Lower lobe of right lung (tissue), 2 donors: ENCODE results near the gene RSPH1. TPM values are rescaled to one million over a fixed set of nuclear protein-coding genes. Genes with fewer than 3 reads are reported as not detected.

Source experiments
- ATAC-seq, 2 donors: fragments of 200-7000 bp; cut with Tn5 transposase; one replicate each; pipeline ENCODE4 v1.9.1; 2020 to 2022; ENCODE audit warnings: mild to moderate bottlenecking in 2 of 2, moderate library complexity in 2 of 2
- DNase-seq: peaks from one replicate; pipeline ENCODE4 v3.0.0-alpha.2; 2020
- H3K27ac ChIP-seq: fragments of 200-600 bp; one replicate; pipeline ENCODE4 v1.8.0; 2022
- H3K27me3 ChIP-seq: fragments of 200-600 bp; one replicate; pipeline ENCODE4 v1.8.0; 2022; ENCODE audit warnings: low read depth
- H3K36me3 ChIP-seq: fragments of 200-600 bp; one replicate; pipeline ENCODE4 v1.8.0; 2022; ENCODE audit warnings: mild to moderate bottlenecking
- H3K4me1 ChIP-seq: fragments of 200-600 bp; one replicate; pipeline ENCODE4 v1.8.0; 2022
- H3K4me3 ChIP-seq: fragments of 200-600 bp; one replicate; pipeline ENCODE4 v1.8.0; 2022; ENCODE audit warnings: mild to moderate bottlenecking
- H3K9me3 ChIP-seq: fragments of 200-600 bp; one replicate; pipeline ENCODE4 v1.8.0; 2022
- intact Hi-C: fragments of 100-400 bp; cut with DNase I; formaldehyde crosslinking; loops from one replicate; pipeline ENCODE4 v1.11.0; 2022
- total RNA-seq: library from RNA; stranded (reverse); fragmentation: NEBNext Ultra II Directional; extraction: Animal tissue kit (Norgen Biotek cat#: 25700); gene quantifications from one replicate; pipeline ENCODE4 v1.2.1, GENCODE V29; 2021
- TF ChIP-seq, protein P1 (sequence below): fragments of 200-600 bp; IDR thresholded peaks from one replicate; pipeline ENCODE4 v1.8.0; 2022; ENCODE audit warnings: antibody characterized with exemption, mild to moderate bottlenecking
- donor health status: DM: no; HTN: yes; CAD: no; lungs with severe emphysema.

Gene RSPH1
- total RNA-seq, 1 donor from 2014 or later: 18.1 TPM

DNA sequence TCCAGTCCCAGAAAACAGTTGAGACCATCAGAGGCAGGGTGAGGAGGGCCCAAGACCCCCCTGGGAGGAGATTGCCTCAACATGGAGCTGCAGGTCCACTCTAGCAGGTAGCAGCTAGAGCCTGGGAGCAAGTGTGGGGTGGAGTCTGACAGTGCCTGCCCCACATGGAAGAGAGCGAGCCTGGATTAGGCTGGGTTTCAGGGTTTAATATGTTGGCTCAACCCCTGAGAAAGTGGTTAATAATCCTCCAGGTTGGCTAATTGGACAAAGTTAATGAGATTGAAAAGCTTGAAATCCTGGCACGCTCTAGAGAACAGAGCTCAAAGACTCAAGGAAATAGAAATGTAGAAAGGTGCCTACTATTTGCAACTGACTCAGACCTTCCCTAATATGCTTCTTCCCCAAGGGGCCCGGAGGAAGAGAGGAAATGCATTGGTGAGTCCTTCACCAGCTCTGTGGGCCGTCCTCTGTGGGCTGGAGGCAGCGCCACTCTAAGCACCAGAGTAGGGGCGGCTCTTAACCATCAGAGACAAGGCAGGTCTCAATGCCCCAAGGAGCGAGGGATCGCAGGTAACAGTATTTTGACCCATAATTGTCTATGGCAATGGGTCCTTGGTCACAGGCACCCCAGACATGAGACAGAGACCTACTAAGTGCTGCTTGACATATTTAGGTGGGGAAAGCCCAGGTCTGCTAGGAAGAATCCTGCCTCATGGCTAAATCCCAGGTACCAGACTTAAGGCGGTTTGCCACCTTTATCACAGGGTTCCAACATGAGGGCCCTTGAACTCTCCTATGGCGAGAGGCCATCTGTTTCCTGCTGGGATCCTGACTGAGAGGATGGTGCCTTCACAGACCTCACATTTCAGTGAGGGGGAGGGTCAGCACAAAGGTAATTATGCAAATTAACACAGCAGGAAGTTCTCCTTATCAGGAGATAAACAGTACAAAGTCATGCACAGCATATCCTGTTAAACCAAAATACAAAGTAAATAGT lies 33.8 kb downstream of the RSPH1 start:
- Histone ChIP-seq H3K4me1 (peaks cover 24% of the 10 kb centered on the region), H3K27me3 (no peaks in the 10 kb centered on the region), H3K4me3 (no peak overlapping the region), H3K27ac (no peak overlapping the region), H3K36me3 (no peaks in the 10 kb centered on the region), H3K9me3 (no peaks in the 10 kb centered on the region)
- ATAC-seq: peak; percentile 47 to 69
- intact Hi-C loops: no loop called here
- no peak for DNase-seq
- TF ChIP-seq, protein P1, sequence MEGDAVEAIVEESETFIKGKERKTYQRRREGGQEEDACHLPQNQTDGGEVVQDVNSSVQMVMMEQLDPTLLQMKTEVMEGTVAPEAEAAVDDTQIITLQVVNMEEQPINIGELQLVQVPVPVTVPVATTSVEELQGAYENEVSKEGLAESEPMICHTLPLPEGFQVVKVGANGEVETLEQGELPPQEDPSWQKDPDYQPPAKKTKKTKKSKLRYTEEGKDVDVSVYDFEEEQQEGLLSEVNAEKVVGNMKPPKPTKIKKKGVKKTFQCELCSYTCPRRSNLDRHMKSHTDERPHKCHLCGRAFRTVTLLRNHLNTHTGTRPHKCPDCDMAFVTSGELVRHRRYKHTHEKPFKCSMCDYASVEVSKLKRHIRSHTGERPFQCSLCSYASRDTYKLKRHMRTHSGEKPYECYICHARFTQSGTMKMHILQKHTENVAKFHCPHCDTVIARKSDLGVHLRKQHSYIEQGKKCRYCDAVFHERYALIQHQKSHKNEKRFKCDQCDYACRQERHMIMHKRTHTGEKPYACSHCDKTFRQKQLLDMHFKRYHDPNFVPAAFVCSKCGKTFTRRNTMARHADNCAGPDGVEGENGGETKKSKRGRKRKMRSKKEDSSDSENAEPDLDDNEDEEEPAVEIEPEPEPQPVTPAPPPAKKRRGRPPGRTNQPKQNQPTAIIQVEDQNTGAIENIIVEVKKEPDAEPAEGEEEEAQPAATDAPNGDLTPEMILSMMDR: no peak

DNA sequence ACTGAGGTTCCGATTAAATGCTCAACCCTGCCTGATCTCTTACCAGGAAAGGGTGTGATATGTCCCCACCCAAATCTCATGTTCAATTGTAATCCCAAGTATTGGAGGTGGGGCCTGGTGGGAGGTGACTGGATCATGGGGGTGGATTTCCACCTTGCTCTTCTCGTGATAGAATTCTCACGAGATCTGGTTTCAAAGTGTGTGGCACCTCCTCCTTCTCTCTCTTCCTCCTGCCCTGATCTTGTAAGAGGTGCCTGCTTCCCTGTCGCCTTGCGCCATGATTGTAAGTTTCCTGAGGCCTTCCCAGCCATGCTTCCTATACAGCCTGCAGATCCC lies 34.9 kb downstream of the RSPH1 start:
- Histone ChIP-seq H3K9me3 (no peaks in the 10 kb centered on the region), H3K4me1 (peaks cover 17% of the 10 kb centered on the region), H3K27me3 (no peaks in the 10 kb centered on the region), H3K27ac (no peak overlapping the region), H3K4me3 (no peak overlapping the region), H3K36me3 (no peaks in the 10 kb centered on the region)
- DNase-seq: no peak
- TF ChIP-seq, protein P1: no peak
- no peak for ATAC-seq
- intact Hi-C loops: no loop called here

DNA sequence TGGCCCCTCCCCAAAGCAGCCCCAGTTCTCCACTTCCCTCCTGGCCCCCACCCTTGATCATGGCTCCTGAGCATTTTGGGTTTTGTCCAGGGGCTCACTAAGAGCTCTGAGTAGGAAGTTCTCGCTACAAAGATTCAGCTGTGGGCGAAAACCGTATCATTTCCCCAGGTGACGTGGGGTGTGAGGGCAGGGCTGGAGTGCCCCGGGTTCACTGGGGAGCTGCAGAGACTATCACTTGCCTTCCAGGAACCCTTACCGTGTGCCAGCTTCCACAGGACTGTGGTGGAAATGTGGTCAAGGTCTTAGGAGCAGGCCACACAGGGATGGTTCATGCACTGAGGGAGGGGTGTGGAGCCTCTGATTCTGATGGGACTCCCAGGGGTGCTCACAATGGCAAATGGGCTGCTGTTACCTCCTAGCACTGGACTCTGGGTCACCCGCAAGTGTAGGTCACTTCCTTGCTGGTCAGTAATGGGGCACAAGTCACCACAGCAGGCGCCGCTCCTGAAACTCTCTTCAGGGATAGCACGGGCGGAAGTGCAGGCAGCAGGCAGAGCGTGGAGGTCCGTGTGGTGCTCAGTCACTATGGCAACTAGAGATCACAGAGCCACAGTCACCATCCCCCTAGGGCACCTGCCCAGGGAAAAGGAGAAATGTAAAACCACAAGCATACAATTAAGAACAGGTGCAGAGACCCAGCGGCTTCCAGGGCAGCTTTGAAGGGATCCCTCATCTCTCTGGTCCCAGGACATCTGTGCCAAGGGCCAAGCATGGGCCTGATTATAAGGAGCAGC lies 35.4 kb downstream of the RSPH1 start:
- H3K4me3 ChIP-seq: no peak overlapping the region
- H3K27ac ChIP-seq: no peak overlapping the region
- H3K27me3 ChIP-seq: no peaks in the 10 kb centered on the region
- H3K9me3 ChIP-seq: no peaks in the 10 kb centered on the region
- peaks cover 15% of the 10 kb centered on the region for H3K4me1 ChIP-seq
- ATAC-seq (peak in 1 of 2 donors; percentile 29), DNase-seq (no peak)
- TF ChIP-seq, protein P1: no peak
- no peaks in the 10 kb centered on the region for H3K36me3 ChIP-seq
- intact Hi-C loops: no loop called here

DNA sequence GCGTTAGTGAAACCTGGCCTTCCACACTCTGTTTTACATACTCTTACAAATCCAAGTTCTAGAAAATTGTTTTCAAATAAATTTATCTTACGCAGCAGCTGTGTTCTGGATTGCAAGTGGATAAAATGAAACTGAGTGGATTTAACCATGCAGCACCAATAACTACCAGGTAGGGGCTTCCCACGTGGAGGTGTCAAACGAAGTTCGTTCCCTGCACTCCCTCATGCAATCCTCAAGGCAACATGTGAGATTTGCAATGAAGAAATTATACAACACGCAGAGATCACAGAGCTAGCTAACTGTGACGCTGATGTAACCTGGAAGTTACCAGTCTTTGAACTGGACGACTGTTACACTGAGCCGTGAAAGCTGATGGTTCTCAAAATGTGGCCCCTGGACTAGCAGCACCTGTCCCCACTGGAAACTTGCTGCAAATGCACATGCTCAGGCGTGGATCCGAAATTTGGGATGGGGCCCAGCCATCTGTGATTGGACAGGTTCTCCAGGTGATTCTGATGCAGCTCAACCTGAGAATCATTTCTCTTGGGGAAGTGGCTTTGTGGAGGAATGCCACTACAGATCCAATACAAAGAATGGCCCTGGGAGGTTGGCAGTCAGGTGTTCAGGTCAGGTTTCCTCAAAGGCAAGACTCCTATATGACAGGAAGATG lies 36.3 kb downstream of the RSPH1 start:
- intact Hi-C loops: no loop called here
- H3K9me3 ChIP-seq: no peaks in the 10 kb centered on the region
- DNase-seq (no peak), ATAC-seq (no peak)
- H3K4me3 ChIP-seq: no peak overlapping the region
- peaks cover 6% of the 10 kb centered on the region for H3K4me1 ChIP-seq
- H3K27me3 ChIP-seq: no peaks in the 10 kb centered on the region
- no peak overlapping the region for H3K27ac ChIP-seq
- no peaks in the 10 kb centered on the region for H3K36me3 ChIP-seq
- TF ChIP-seq, protein P1: no peak

DNA sequence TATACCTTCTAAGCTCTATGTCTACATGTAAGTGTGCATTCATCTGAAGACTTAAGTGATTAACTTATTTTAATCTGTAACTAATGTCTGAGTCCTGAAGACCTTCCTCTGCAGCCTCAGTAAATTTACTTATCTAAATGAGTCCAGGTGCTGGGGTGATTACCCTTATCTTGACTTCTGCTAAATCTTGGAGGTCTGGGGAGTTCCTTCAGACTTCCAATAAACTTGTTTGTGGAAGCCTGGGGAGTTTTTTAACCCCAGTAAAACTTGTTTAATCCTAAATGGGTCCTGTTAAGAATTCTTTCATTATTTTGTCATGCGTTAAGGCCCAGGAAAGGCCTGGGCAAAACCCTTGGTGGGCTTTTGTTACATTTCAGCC lies 37.0 kb downstream of the RSPH1 start:
- DNase-seq: no peak
- Histone ChIP-seq H3K4me1 (no peaks in the 10 kb centered on the region), H3K9me3 (no peaks in the 10 kb centered on the region), H3K27ac (no peak overlapping the region), H3K4me3 (no peak overlapping the region), H3K27me3 (no peaks in the 10 kb centered on the region), H3K36me3 (no peaks in the 10 kb centered on the region)
- ATAC-seq: no peak
- intact Hi-C loops: no loop called here
- TF ChIP-seq, protein P1: no peak
